CD4-positive, alpha-beta T cell (primary cell): ENCODE results near the gene CDC42SE2. TPM values are rescaled to one million over a fixed set of nuclear protein-coding genes. Genes with fewer than 3 reads are reported as not detected.
A peak's percentile ranks its signal among the peaks of the same experiment; 100 is the strongest.

Source experiments
- ATAC-seq: fragments of 200-7000 bp; cut with Tn5 transposase; one replicate; pipeline ENCODE4 v1.10.0; 2022; ENCODE audit warnings: mild to moderate bottlenecking; ENCODE audit not compliant: poor library complexity
- CTCF ChIA-PET: fragments of 350-600 bp; sonication (Branson Sonifier 250); formaldehyde crosslinking; loops from one replicate; lab custom pipeline; 2021; ENCODE audit warnings: antibody characterized with exemption, inconsistent platforms; lab: Charles Lee
- POLR2A ChIA-PET: fragments of 350-600 bp; sonication (Branson Sonifier 250); formaldehyde crosslinking; loops from one replicate; lab custom pipeline; 2021; ENCODE audit warnings: antibody characterized with exemption, inconsistent platforms; lab: Charles Lee
- DNase-seq, 14 experiments: peaks; one replicate each; pipeline ENCODE4 v3.0.0-alpha.2; 2013 to 2020; ENCODE audit warnings: mixed read lengths in 2 of 14
- H3K27ac ChIP-seq, 2 donors: one replicate each; pipeline versions ENCODE4 v1.5.1 to v1.7.0; 2013; ENCODE audit warnings: low read length in 2 of 2, low read depth in 1 of 2, mild to moderate bottlenecking in 1 of 2
- H3K27me3 ChIP-seq, 2 experiments: 1 replicate in 1 of 2; 2 replicates in 1 of 2; pipeline versions ENCODE4 v1.6.1 to v1.7.0; 2013; ENCODE audit warnings: low read length in 2 of 2, control low read depth in 1 of 2, mild to moderate bottlenecking in 1 of 2, moderate library complexity in 1 of 2; ENCODE audit not compliant: insufficient read depth in 2 of 2, control insufficient read depth in 1 of 2
- H3K36me3 ChIP-seq: one replicate; pipeline ENCODE4 v1.6.1; 2013; ENCODE audit warnings: low read length, control low read depth; ENCODE audit not compliant: insufficient read depth
- H3K4me1 ChIP-seq: one replicate; pipeline ENCODE4 v1.6.1; 2013; ENCODE audit warnings: low read length, control low read depth; ENCODE audit not compliant: insufficient read depth
- H3K4me3 ChIP-seq: one replicate; pipeline ENCODE4 v1.5.1; 2013; ENCODE audit warnings: mild to moderate bottlenecking, low read length, moderate library complexity
- H3K9me3 ChIP-seq, 2 experiments: 1 replicate in 1 of 2; 2 replicates in 1 of 2; pipeline versions ENCODE4 v1.6.1 to v1.7.0; 2013; ENCODE audit warnings: low read length in 2 of 2, mild to moderate bottlenecking in 2 of 2, control low read depth in 1 of 2, moderate library complexity in 1 of 2; ENCODE audit not compliant: control insufficient read depth in 1 of 2, insufficient read depth in 1 of 2
- H3K27ac Mint-ChIP-seq: one replicate; pipeline ENCODE4 v1.8.0; 2020; ENCODE audit warnings: mixed read lengths
- H3K27me3 Mint-ChIP-seq: one replicate; pipeline ENCODE4 v1.8.0; 2021; ENCODE audit warnings: mixed read lengths
- H3K36me3 Mint-ChIP-seq: one replicate; pipeline ENCODE4 v1.8.0; 2021; ENCODE audit warnings: low read depth, mixed read lengths
- H3K4me1 Mint-ChIP-seq: one replicate; pipeline ENCODE4 v1.8.0; 2021; ENCODE audit warnings: low read depth, mixed read lengths
- H3K4me3 Mint-ChIP-seq: one replicate; pipeline ENCODE4 v1.8.0; 2020; ENCODE audit warnings: mild to moderate bottlenecking, mixed read lengths
- H3K9me3 Mint-ChIP-seq: one replicate; pipeline ENCODE4 v1.8.0; 2020; ENCODE audit warnings: mixed read lengths
- CTCF ChIP-seq: fragments of 200-600 bp; IDR thresholded peaks from one replicate; pipeline ENCODE4 v1.8.0; 2022; ENCODE audit warnings: antibody characterized with exemption, mild to moderate bottlenecking
- intact Hi-C, 2 experiments: fragments of 100-400 bp; cut with DNase I in 1 of 2; cut with micrococcal nuclease in 1 of 2; formaldehyde crosslinking; loops; one replicate each; pipeline versions ENCODE4 v1.15.1 to v1.9.0; 2023 to 2025; cut with DNase I, micrococcal nuclease
- total RNA-seq, 174 experiments: library from RNA in 2 of 174; stranded (reverse) in 2 of 174; gene quantifications; one replicate each; pipeline ENCODE4 v1.2.3 and lab custom pipeline; 2021 to 2026

Gene CDC42SE2
- total RNA-seq, 2 experiments from 2014 or later = 218 to 230 TPM

GRCh38 chr5:131302506-131302905 lies 38.7 kb downstream of the CDC42SE2 start:
- intact Hi-C loops = loop anchor here in 1 of 2 experiments (5.0 kb wide), 1 partner anchor 35 kb away; no protein-coding TSS in a partner anchor
- Histone ChIP-seq H3K27ac (peak overlapping the region in 1 of 2 donors; percentile 2), H3K27me3 (no peaks in the 10 kb centered on the region), H3K36me3 (peaks cover 13% of the 10 kb centered on the region), H3K4me3 (no peak overlapping the region), H3K9me3 (no peaks in the 10 kb centered on the region), H3K4me1 (peaks cover 47% of the 10 kb centered on the region)
- ChIA-PET POLR2A (no interaction called here), CTCF (interaction anchor here (0.7 to 1.4 kb wide), 2 partner anchors 55 to 80 kb away, joined by 3 to 4 read pairs; no protein-coding TSS in a partner anchor)
- no peak for TF ChIP-seq CTCF
- no peaks in the 10 kb centered on the region for H3K9me3 Mint-ChIP-seq
- peak overlapping the region; percentile 46 for H3K4me3 Mint-ChIP-seq
- H3K27ac Mint-ChIP-seq = peak overlapping the region; percentile 50
- ATAC-seq = no peak
- DNase-seq = no peak
- no peaks in the 10 kb centered on the region for H3K27me3 Mint-ChIP-seq
- H3K36me3 Mint-ChIP-seq = peaks cover 63% of the 10 kb centered on the region
- H3K4me1 Mint-ChIP-seq = peaks cover 81% of the 10 kb centered on the region

GRCh38 chr5:131303537-131303936 lies 39.7 kb downstream of the CDC42SE2 start:
- Histone ChIP-seq H3K36me3 (peaks cover 8% of the 10 kb centered on the region), H3K4me3 (no peak overlapping the region), H3K9me3 (no peaks in the 10 kb centered on the region), H3K27ac (no peak overlapping the region), H3K4me1 (peaks cover 40% of the 10 kb centered on the region), H3K27me3 (no peaks in the 10 kb centered on the region)
- H3K27me3 Mint-ChIP-seq = no peaks in the 10 kb centered on the region
- ATAC-seq (no peak), DNase-seq (no peak)
- intact Hi-C loops = loop anchor here in 1 of 2 experiments (5.0 kb wide), 1 partner anchor 36 kb away; no protein-coding TSS in a partner anchor
- ChIA-PET POLR2A (interaction anchor here (1.8 kb wide), 1 partner anchor 39 kb away, joined by 8 read pairs; the partner anchor contains the start of gene CDC42SE2), CTCF (interaction anchor here (1.4 kb wide), 1 partner anchor 79 kb away, joined by 4 read pairs; no protein-coding TSS in a partner anchor)
- H3K4me1 Mint-ChIP-seq = peaks cover 78% of the 10 kb centered on the region
- H3K27ac Mint-ChIP-seq = peak overlapping the region; percentile 50
- no peak for TF ChIP-seq CTCF
- H3K9me3 Mint-ChIP-seq = no peaks in the 10 kb centered on the region
- H3K36me3 Mint-ChIP-seq = peaks cover 67% of the 10 kb centered on the region
- no peak overlapping the region for H3K4me3 Mint-ChIP-seq

GRCh38 chr5:131304414-131304813 lies 40.6 kb downstream of the CDC42SE2 start:
- H3K27me3 ChIP-seq = no peaks in the 10 kb centered on the region
- TF ChIP-seq CTCF = no peak
- Mint-ChIP-seq H3K9me3 (no peaks in the 10 kb centered on the region), H3K27ac (peak overlapping the region; percentile 42), H3K4me3 (peak overlapping the region; percentile 61), H3K27me3 (no peaks in the 10 kb centered on the region), H3K36me3 (peaks cover 58% of the 10 kb centered on the region), H3K4me1 (peaks cover 74% of the 10 kb centered on the region)
- intact Hi-C loops = loop anchor here (2.0 to 5.0 kb wide), 2 partner anchors 16 to 37 kb away; no protein-coding TSS in a partner anchor
- ChIA-PET POLR2A (interaction anchor here (1.1 to 1.8 kb wide), 3 partner anchors 24 to 40 kb away, joined by 3 to 8 read pairs (median 7); partner anchors contain the start of gene CDC42SE2), CTCF (interaction anchor here (0.7 kb wide), 1 partner anchor 53 kb away, joined by 3 read pairs; no protein-coding TSS in a partner anchor)
- peaks cover 31% of the 10 kb centered on the region for H3K4me1 ChIP-seq
- ATAC-seq (no peak), DNase-seq (no peak)
- H3K27ac ChIP-seq = no peak overlapping the region
- peaks cover 5% of the 10 kb centered on the region for H3K36me3 ChIP-seq
- no peak overlapping the region for H3K4me3 ChIP-seq
- no peaks in the 10 kb centered on the region for H3K9me3 ChIP-seq
